ENCODE results near the gene ACAN. TPM values are rescaled to one million over a fixed set of nuclear protein-coding genes. Genes with fewer than 3 reads are reported as not detected.

The ACAN gene
- total RNA-seq, 1 experiment from 2014 or later: 0.03 TPM

GRCh38 chr15:88880944-88881740, 77.9 kb downstream of the ACAN start:
- DNase-seq (ENCODE audit: low read depth, low spot score) (no peak), ATAC-seq (no peak)
- in situ Hi-C loops (cut with HindIII; ENCODE audit: low pct_unique_long_range_greater_than_20kb, low sequenced_read_pairs) (no loop called here), intact Hi-C loops (cut with micrococcal nuclease; ENCODE audit: unreplicated experiment) (no loop called here)
- TSS peak; percentile 57 for BruUV-seq (replicated peaks)
- peaks cover 4% of the 10 kb centered on the region for H3K36me3 ChIP-seq (ENCODE audit: control insufficient read depth, insufficient read depth, low read length)
- no peak overlapping the region for H3K27ac ChIP-seq (ENCODE audit: low read length)
- H3K4me1 ChIP-seq (ENCODE audit: control insufficient read depth, insufficient read depth, low read length): no peaks in the 10 kb centered on the region
- no peaks in the 10 kb centered on the region for H3K9me3 ChIP-seq (ENCODE audit: control insufficient read depth, insufficient read depth, low read depth, low read length)
- ChIA-PET POLR2A (interaction anchor here (0.6 kb wide), 1 partner anchor 156 kb away, joined by 5 read pairs; no protein-coding TSS in a partner anchor), CTCF (interaction anchor here (0.6 kb wide), 1 partner anchor 134 kb away, joined by 8 read pairs; no protein-coding TSS in a partner anchor)
- H3K4me3 ChIP-seq (ENCODE audit: low read depth in 2 of 2, low read length in 2 of 2): no peak overlapping the region
- no peaks in the 10 kb centered on the region for H3K27me3 ChIP-seq (ENCODE audit: control insufficient read depth, insufficient read depth, low read length)
- no peak for TF ChIP-seq CTCF (IDR thresholded peaks at IDR 0.05)
- no peak for TF ChIP-seq TCF7L2 (IDR thresholded peaks at IDR 0.05; ENCODE audit: low read depth, low read length)
- TF ChIP-seq POLR2AphosphoS5 (IDR thresholded peaks at IDR 0.05; ENCODE audit: low read depth, low read length): no peak
- TF ChIP-seq REST (IDR thresholded peaks at IDR 0.05; ENCODE audit: insufficient read depth in 1 of 2, low read depth in 2 of 2, low read length in 1 of 2): no peak
- TF ChIP-seq SIN3A (IDR thresholded peaks at IDR 0.05; ENCODE audit: borderline replicate concordance, insufficient read depth, low read depth, low read length): no peak

DNA sequence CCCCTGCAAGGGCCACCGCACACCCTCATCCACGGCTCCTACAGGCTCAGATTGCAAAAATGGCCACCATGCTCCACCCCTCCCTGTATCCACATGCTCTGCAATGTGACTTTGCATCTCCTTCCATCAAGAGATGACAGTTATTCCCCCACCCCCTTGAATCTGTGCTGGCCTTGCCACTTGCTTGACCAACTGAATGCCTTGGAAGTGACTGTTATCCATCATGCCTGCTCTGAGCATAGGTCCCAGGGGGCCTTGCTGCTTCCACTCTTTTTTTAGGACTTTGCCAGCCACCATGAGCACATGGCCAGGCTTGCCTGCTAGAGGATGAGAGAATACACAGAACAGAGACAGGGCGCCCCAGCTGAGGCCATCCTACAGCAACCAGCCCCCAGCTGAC, 78.5 kb downstream of the ACAN start:
- H3K36me3 ChIP-seq (ENCODE audit: control insufficient read depth, insufficient read depth, low read length): peaks cover 4% of the 10 kb centered on the region
- ChIA-PET CTCF (no interaction called here), POLR2A (no interaction called here)
- intact Hi-C loops (cut with micrococcal nuclease; ENCODE audit: unreplicated experiment) (no loop called here), in situ Hi-C loops (cut with HindIII; ENCODE audit: low pct_unique_long_range_greater_than_20kb, low sequenced_read_pairs) (no loop called here)
- H3K4me3 ChIP-seq (ENCODE audit: low read depth in 2 of 2, low read length in 2 of 2): no peak overlapping the region
- DNase-seq (ENCODE audit: low read depth, low spot score): no peak
- no peak for ATAC-seq
- TF ChIP-seq TCF7L2 (IDR thresholded peaks at IDR 0.05; ENCODE audit: low read depth, low read length) (no peak), CTCF (IDR thresholded peaks at IDR 0.05) (no peak), POLR2AphosphoS5 (IDR thresholded peaks at IDR 0.05; ENCODE audit: low read depth, low read length) (no peak), REST (IDR thresholded peaks at IDR 0.05; ENCODE audit: insufficient read depth in 1 of 2, low read depth in 2 of 2, low read length in 1 of 2) (no peak), SIN3A (IDR thresholded peaks at IDR 0.05; ENCODE audit: borderline replicate concordance, insufficient read depth, low read depth, low read length) (no peak)
- H3K27me3 ChIP-seq (ENCODE audit: control insufficient read depth, insufficient read depth, low read length): no peaks in the 10 kb centered on the region
- BruUV-seq (replicated peaks): no TSS peak
- H3K4me1 ChIP-seq (ENCODE audit: control insufficient read depth, insufficient read depth, low read length): no peaks in the 10 kb centered on the region
- no peak overlapping the region for H3K27ac ChIP-seq (ENCODE audit: low read length)
- H3K9me3 ChIP-seq (ENCODE audit: control insufficient read depth, insufficient read depth, low read depth, low read length): no peaks in the 10 kb centered on the region

All from Panc1 (cell line).